IMR-90 (cell line): ENCODE results near the gene HOATZ. TPM values are rescaled to one million over a fixed set of nuclear protein-coding genes. Genes with fewer than 3 reads are reported as not detected.

Source experiments
- ATAC-seq: fragments of 200-7000 bp; cut with Tn5 transposase; 2 replicates; pipeline ENCODE4 v1.9.1; 2020; ENCODE audit warnings: low read depth, mild to moderate bottlenecking, moderate library complexity
- BruUV-seq: library from RNA; stranded (reverse); fragments of 400-500 nt; replicated peaks from 2 replicates; lab custom pipeline; 2021; lab: Mats Ljungman, UMichigan
- CTCF ChIA-PET: fragments of 300-600 bp; formaldehyde crosslinking; extraction: SDS; loops from one replicate; lab custom pipeline; 2021; ENCODE audit warnings: antibody characterized with exemption; lab: Yijun Ruan, JAX
- POLR2A ChIA-PET: fragments of 300-600 bp; sonication (Branson Sonifier 250); formaldehyde crosslinking; loops from one replicate; lab custom pipeline; 2022; ENCODE audit warnings: antibody characterized with exemption; ENCODE audit not compliant: unreplicated experiment; lab: Charles Lee
- DNase-seq: peaks from one replicate; pipeline ENCODE4 v3.0.0; 2013
- H2AFZ ChIP-seq: replicated peaks from 2 replicates; pipeline ENCODE3; 2013; ENCODE audit warnings: low read length, mild to moderate bottlenecking; ENCODE audit not compliant: poor library complexity
- H2AK5ac ChIP-seq: 2 replicates; pipeline ENCODE4 v1.6.1; 2013; ENCODE audit warnings: low read depth, low read length, inconsistent platforms
- H2AK9ac ChIP-seq: replicated peaks from 2 replicates; pipeline ENCODE3; 2013; ENCODE audit warnings: mild to moderate bottlenecking, low read depth, low read length, moderate library complexity; ENCODE audit not compliant: poor library complexity
- H2BK120ac ChIP-seq: 2 replicates; pipeline ENCODE4 v1.6.1; 2013; ENCODE audit warnings: low read depth, low read length, inconsistent platforms
- H2BK15ac ChIP-seq: 3 replicates; pipeline ENCODE4 v1.6.1; 2013; ENCODE audit warnings: low read depth, low read length, inconsistent platforms
- H2BK20ac ChIP-seq: 2 replicates; pipeline ENCODE4 v1.6.1; 2013; ENCODE audit warnings: low read depth, mild to moderate bottlenecking, inconsistent platforms, low read length, moderate library complexity
- H2BK5ac ChIP-seq: 2 replicates; pipeline ENCODE4 v1.6.1; 2013; ENCODE audit warnings: mild to moderate bottlenecking, low read depth, low read length, inconsistent platforms; ENCODE audit not compliant: poor library complexity, severe bottlenecking
- H3K14ac ChIP-seq: replicated peaks from 2 replicates; pipeline ENCODE4 v1.6.1; 2013; ENCODE audit warnings: low read depth, low read length, inconsistent platforms
- H3K18ac ChIP-seq: 2 replicates; pipeline ENCODE4 v1.6.1; 2013; ENCODE audit warnings: low read depth, low read length, control low read depth
- H3K23ac ChIP-seq: 2 replicates; pipeline ENCODE4 v1.6.1; 2013; ENCODE audit warnings: low read depth, low read length, inconsistent platforms
- H3K27ac ChIP-seq: 2 replicates; pipeline ENCODE4 v1.5.1; 2013; ENCODE audit warnings: mild to moderate bottlenecking, control low read depth, low read length; ENCODE audit not compliant: insufficient read depth
- H3K27me3 ChIP-seq: 2 replicates; pipeline ENCODE4 v1.6.1; 2013; ENCODE audit warnings: low read length; ENCODE audit not compliant: control insufficient read depth, insufficient read depth
- H3K36me3 ChIP-seq: 2 replicates; pipeline ENCODE4 v1.6.1; 2013; ENCODE audit warnings: low read length, mixed read lengths; ENCODE audit not compliant: control insufficient read depth, insufficient read depth
- H3K4ac ChIP-seq: 2 replicates; pipeline ENCODE4 v1.6.1; 2013; ENCODE audit warnings: low read depth, low read length, inconsistent platforms
- H3K4me1 ChIP-seq: 2 replicates; pipeline ENCODE4 v1.6.1; 2013; ENCODE audit warnings: low read length, mixed read lengths; ENCODE audit not compliant: control insufficient read depth, insufficient read depth
- H3K4me2 ChIP-seq: 2 replicates; pipeline ENCODE4 v1.6.1; 2013; ENCODE audit warnings: low read depth, mild to moderate bottlenecking, control low read depth, low read length, moderate library complexity
- H3K4me3 ChIP-seq: 2 replicates; pipeline ENCODE4 v1.5.1; 2013; ENCODE audit warnings: low read depth, mild to moderate bottlenecking, control low read depth, low read length, moderate library complexity; ENCODE audit not compliant: insufficient read depth
- H3K56ac ChIP-seq: 2 replicates; pipeline ENCODE4 v1.6.1; 2013; ENCODE audit warnings: low read length, inconsistent platforms; ENCODE audit not compliant: insufficient read depth; ENCODE audit errors: extremely low read depth
- H3K79me1 ChIP-seq, 2 experiments: 2 replicates each; pipeline ENCODE4 v1.6.1; 2013; ENCODE audit warnings: low read length in 2 of 2, inconsistent platforms in 1 of 2, low read depth in 1 of 2
- H3K9ac ChIP-seq: 2 replicates; pipeline ENCODE4 v1.6.1; 2013; ENCODE audit warnings: low read depth, low read length, control low read depth
- H3K9me1 ChIP-seq: 2 replicates; pipeline ENCODE4 v1.6.1; 2013; ENCODE audit warnings: low read length, inconsistent platforms; ENCODE audit not compliant: insufficient read depth
- H3K9me3 ChIP-seq: 2 replicates; pipeline ENCODE4 v1.6.1; 2013; ENCODE audit warnings: low read length; ENCODE audit not compliant: control insufficient read depth, insufficient read depth
- H4K20me1 ChIP-seq: 2 replicates; pipeline ENCODE4 v1.6.1; 2013; ENCODE audit warnings: low read length, inconsistent platforms; ENCODE audit not compliant: insufficient read depth
- H4K5ac ChIP-seq: 2 replicates; pipeline ENCODE4 v1.6.1; 2013; ENCODE audit warnings: mild to moderate bottlenecking, low read depth, low read length, control low read depth
- H4K8ac ChIP-seq, 2 experiments: 2 replicates each; pipeline ENCODE4 v1.6.1; 2013; ENCODE audit warnings: low read depth in 2 of 2, low read length in 2 of 2, control low read depth in 1 of 2, inconsistent platforms in 1 of 2
- H4K91ac ChIP-seq: 2 replicates; pipeline ENCODE4 v1.6.1; 2013; ENCODE audit warnings: low read depth, low read length, inconsistent platforms; ENCODE audit not compliant: insufficient read depth
- BHLHE40 ChIP-seq: fragments of 150-350 bp; IDR thresholded peaks from 2 replicates; pipeline ENCODE4 v1.6.1; 2016; ENCODE audit warnings: mild to moderate bottlenecking, low read depth, low read length
- CEBPB ChIP-seq: IDR thresholded peaks from 2 replicates; pipeline ENCODE4 v1.6.1; 2012; ENCODE audit warnings: low read depth, low read length, improper control_type of control experiment
- CHD1 ChIP-seq: IDR thresholded peaks from 2 replicates; pipeline ENCODE4 v1.6.1; 2012; ENCODE audit warnings: low read depth, low read length, improper control_type of control experiment
- FOS ChIP-seq: fragments of 150-350 bp; IDR thresholded peaks from 2 replicates; pipeline ENCODE4 v1.6.1; 2016; ENCODE audit warnings: low read depth, low read length
- MAFK ChIP-seq: IDR thresholded peaks from 2 replicates; pipeline ENCODE4 v1.6.1; 2012; ENCODE audit warnings: low read depth, low read length, improper control_type of control experiment
- MAZ ChIP-seq: IDR thresholded peaks from 2 replicates; pipeline ENCODE4 v1.6.1; 2012; ENCODE audit warnings: low read depth, mild to moderate bottlenecking, low read length, improper control_type of control experiment, moderate library complexity, borderline replicate concordance
- MXI1 ChIP-seq: IDR thresholded peaks from 2 replicates; pipeline ENCODE4 v1.6.1; 2012; ENCODE audit warnings: low read depth, mild to moderate bottlenecking, low read length, moderate library complexity, borderline replicate concordance
- NFE2L2 ChIP-seq: fragments of 150-350 bp; IDR thresholded peaks from 2 replicates; pipeline ENCODE4 v1.6.1; 2016; ENCODE audit warnings: low read depth, mild to moderate bottlenecking, low read length
- POLR2A ChIP-seq: IDR thresholded peaks from 2 replicates; pipeline ENCODE4 v1.6.1; 2012; ENCODE audit warnings: mild to moderate bottlenecking, low read depth, low read length
- RAD21 ChIP-seq: IDR thresholded peaks from 2 replicates; pipeline ENCODE4 v1.6.1; 2012; ENCODE audit warnings: low read length, improper control_type of control experiment
- RCOR1 ChIP-seq: IDR thresholded peaks from 2 replicates; pipeline ENCODE4 v1.6.1; 2012; ENCODE audit warnings: mild to moderate bottlenecking, low read length, improper control_type of control experiment; ENCODE audit not compliant: insufficient replicate concordance
- RFX5 ChIP-seq: IDR thresholded peaks from 2 replicates; pipeline ENCODE4 v1.8.0; 2012; ENCODE audit warnings: low read depth, mild to moderate bottlenecking, low read length, moderate library complexity
- SMC3 ChIP-seq: fragments of 150-350 bp; IDR thresholded peaks from 2 replicates; pipeline ENCODE4 v1.6.1; 2016; ENCODE audit warnings: low read depth, mild to moderate bottlenecking, antibody characterized with exemption, low read length, moderate library complexity
- WGBS, 2 experiments: methylation state at CpG; one replicate each; pipeline versions ENCODE4 v1.1.5 to v1.1.7; 2013; ENCODE audit warnings: missing lambda C conversion rate in 2 of 2; ENCODE audit not compliant: insufficient read length in 1 of 2; ENCODE audit errors: extremely low coverage in 2 of 2; 5-methylcytosine and 5-hydroxymethylcytosine counted together
- dilution Hi-C: fragments of 300-500 bp; cut with HindIII; formaldehyde crosslinking; loops from one replicate; pipeline ENCODE4 v1.14.3; 2018; ENCODE audit warnings: low sequenced_read_pairs; ENCODE audit not compliant: unreplicated experiment
- in situ Hi-C: fragments of 300-500 bp; cut with MboI; formaldehyde crosslinking; loops from 3 replicates; pipeline ENCODE4 v1.14.3; 2019; ENCODE audit warnings: low sequenced_read_pairs, inconsistent platforms, mixed read lengths
- intact Hi-C: fragments of 100-400 bp; cut with micrococcal nuclease; formaldehyde crosslinking; loops from 2 replicates; pipeline ENCODE4 v1.10.0; 2022
- polyA plus RNA-seq, 3 experiments: library from polyadenylated mRNA; depleted of rRNA; stranded (reverse); fragments of >200 nt; gene quantifications; 2 replicates each; pipeline ENCODE4 v1.2.3, GENCODE V29; 2012; ENCODE audit warnings: low replicate concordance in 1 of 3
- total RNA-seq: library from RNA; depleted of rRNA; stranded (reverse); fragments of >200 nt; gene quantifications from 2 replicates; pipeline ENCODE4 v1.2.3, GENCODE V29; 2012
- TF ChIP-seq, protein P1 (sequence below): conservative IDR thresholded peaks from 2 replicates; pipeline ENCODE4 v1.5.1; 2012; ENCODE audit warnings: mild to moderate bottlenecking, low read depth, low read length, improper control_type of control experiment
- TF ChIP-seq, protein P2 (sequence below): fragments of 150-350 bp; IDR thresholded peaks from 2 replicates; pipeline ENCODE4 v1.6.1; 2017; ENCODE audit warnings: mild to moderate bottlenecking, antibody characterized with exemption, low read length, low read depth
- TF ChIP-seq, protein P3 (sequence below): fragments of 150-350 bp; IDR thresholded peaks from 2 replicates; pipeline ENCODE4 v1.6.1; 2016; ENCODE audit warnings: low read depth, mild to moderate bottlenecking, low read length, moderate library complexity, borderline replicate concordance

HOATZ gene
- total and polyA plus RNA-seq, 2 of the 4 experiments (the other 2 are of a cell fraction), result not detected

DNA sequence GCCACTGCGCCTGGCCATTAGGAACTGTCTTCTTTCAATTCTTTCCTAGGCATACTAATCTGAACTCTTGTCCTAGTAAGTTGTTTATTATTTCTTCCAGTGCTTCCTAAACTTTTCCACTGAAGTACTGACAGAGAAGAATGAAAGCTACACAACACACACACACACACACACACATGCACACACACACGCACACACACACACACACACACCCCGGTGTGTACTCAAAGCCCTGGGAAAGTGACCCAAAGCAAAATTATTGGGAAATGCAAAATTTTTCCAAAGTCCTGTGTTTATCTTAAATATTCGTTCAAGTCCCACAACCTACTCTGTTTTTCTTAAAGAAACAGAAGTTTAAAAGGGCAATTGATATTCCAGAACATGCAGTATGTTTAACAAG lies 68.3 kb downstream of the HOATZ start:
- Histone ChIP-seq H4K20me1 (no peaks in the 10 kb centered on the region), H3K79me1 (no peaks in the 10 kb centered on the region), H3K9me1 (0 out of 2 replicates have a peak, but pooled peaks cover 9% of the 10 kb centered on the region), H3K27me3 (no peaks in the 10 kb centered on the region), H3K4me1 (peaks cover 6% of the 10 kb centered on the region), H2BK15ac (peak overlapping the region; percentile 19; the same call in 1 of the 3 replicates), H2AK9ac (peak overlapping the region; percentile 33), H3K23ac (no peak overlapping the region), H4K91ac (no peak overlapping the region), H3K36me3 (no peaks in the 10 kb centered on the region), H3K9ac (no peak overlapping the region), H2AK5ac (no peak overlapping the region; the same call in 1 of the 2 replicates), H3K4ac (0 out of 2 replicates have a peak overlapping the region, but pooled peaks have one; percentile 10), H3K4me3 (no peak overlapping the region), H3K14ac (no peak overlapping the region), H2BK5ac (peak overlapping the region; percentile 43), H2BK120ac (peak overlapping the region; percentile 30), H4K8ac (no peak overlapping the region), H3K56ac (no peak overlapping the region), H3K27ac (peak overlapping the region; percentile 26; the same call in 1 of the 2 replicates), H3K9me3 (0 out of 2 replicates have a peak, but pooled peaks cover under 1% of the 10 kb centered on the region), H2AFZ (no peak overlapping the region), H2BK20ac (no peak overlapping the region), H4K5ac (no peak overlapping the region), H3K4me2 (peak overlapping the region; percentile 28; the same call in 1 of the 2 replicates), H3K18ac (no peak overlapping the region)
- POLR2A ChIA-PET, result no interaction called here
- WGBS, 2 experiments, result no CpG with 5 or more reads among the region's 4 CpGs
- TF ChIP-seq MAZ, result no peak
- no peak for TF ChIP-seq MAFK
- no peak for TF ChIP-seq NFE2L2
- no peak for TF ChIP-seq FOS
- TF ChIP-seq SMC3, result no peak
- TF ChIP-seq RCOR1, result no peak
- no peak for TF ChIP-seq POLR2A
- no peak for TF ChIP-seq RAD21
- no peak for TF ChIP-seq CEBPB
- TF ChIP-seq, protein P1, sequence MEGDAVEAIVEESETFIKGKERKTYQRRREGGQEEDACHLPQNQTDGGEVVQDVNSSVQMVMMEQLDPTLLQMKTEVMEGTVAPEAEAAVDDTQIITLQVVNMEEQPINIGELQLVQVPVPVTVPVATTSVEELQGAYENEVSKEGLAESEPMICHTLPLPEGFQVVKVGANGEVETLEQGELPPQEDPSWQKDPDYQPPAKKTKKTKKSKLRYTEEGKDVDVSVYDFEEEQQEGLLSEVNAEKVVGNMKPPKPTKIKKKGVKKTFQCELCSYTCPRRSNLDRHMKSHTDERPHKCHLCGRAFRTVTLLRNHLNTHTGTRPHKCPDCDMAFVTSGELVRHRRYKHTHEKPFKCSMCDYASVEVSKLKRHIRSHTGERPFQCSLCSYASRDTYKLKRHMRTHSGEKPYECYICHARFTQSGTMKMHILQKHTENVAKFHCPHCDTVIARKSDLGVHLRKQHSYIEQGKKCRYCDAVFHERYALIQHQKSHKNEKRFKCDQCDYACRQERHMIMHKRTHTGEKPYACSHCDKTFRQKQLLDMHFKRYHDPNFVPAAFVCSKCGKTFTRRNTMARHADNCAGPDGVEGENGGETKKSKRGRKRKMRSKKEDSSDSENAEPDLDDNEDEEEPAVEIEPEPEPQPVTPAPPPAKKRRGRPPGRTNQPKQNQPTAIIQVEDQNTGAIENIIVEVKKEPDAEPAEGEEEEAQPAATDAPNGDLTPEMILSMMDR, result no peak
- TF ChIP-seq, protein P2, sequence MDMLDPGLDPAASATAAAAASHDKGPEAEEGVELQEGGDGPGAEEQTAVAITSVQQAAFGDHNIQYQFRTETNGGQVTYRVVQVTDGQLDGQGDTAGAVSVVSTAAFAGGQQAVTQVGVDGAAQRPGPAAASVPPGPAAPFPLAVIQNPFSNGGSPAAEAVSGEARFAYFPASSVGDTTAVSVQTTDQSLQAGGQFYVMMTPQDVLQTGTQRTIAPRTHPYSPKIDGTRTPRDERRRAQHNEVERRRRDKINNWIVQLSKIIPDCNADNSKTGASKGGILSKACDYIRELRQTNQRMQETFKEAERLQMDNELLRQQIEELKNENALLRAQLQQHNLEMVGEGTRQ, result no peak
- no peak for TF ChIP-seq CHD1
- no peak for TF ChIP-seq MXI1
- no peak for TF ChIP-seq RFX5
- TF ChIP-seq BHLHE40, result no peak
- TF ChIP-seq, protein P3, sequence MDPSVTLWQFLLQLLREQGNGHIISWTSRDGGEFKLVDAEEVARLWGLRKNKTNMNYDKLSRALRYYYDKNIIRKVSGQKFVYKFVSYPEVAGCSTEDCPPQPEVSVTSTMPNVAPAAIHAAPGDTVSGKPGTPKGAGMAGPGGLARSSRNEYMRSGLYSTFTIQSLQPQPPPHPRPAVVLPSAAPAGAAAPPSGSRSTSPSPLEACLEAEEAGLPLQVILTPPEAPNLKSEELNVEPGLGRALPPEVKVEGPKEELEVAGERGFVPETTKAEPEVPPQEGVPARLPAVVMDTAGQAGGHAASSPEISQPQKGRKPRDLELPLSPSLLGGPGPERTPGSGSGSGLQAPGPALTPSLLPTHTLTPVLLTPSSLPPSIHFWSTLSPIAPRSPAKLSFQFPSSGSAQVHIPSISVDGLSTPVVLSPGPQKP, result no peak
- no TSS peak for BruUV-seq
- ATAC-seq (peak; percentile 43), DNase-seq (peak; percentile 74)
- dilution Hi-C loops (no loop called here), in situ Hi-C loops (loop anchor here (25.0 kb wide), 1 partner anchor 404 kb away; no protein-coding TSS in a partner anchor), intact Hi-C loops (no loop called here)
- CTCF ChIA-PET, result no interaction called here
